ENCODE measurements around the gene CD163. TPM values are rescaled to one million over a fixed set of nuclear protein-coding genes. Genes with fewer than 3 reads are reported as not detected.
A peak's percentile ranks its signal among the peaks of the same experiment; 100 is the strongest.
"Not testable (repeated sequence)": the region's sequence is repeated elsewhere in the genome, so short reads cannot be mapped to it uniquely, and the experiment has no call there.

CD163 gene
- polyA plus RNA-seq, 4 donors = 7.3 to 11.1 (median 8.9) TPM

- no peak for DNase-seq (ENCODE audit: low read depth in 4 of 4, low spot score in 2 of 4)
Observed at GRCh38 chr12:7451756-7452155, 51.8 kb downstream of the CD163 start.

GRCh38 chr12:7450667-7451066 is 52.9 kb downstream of the CD163 start:
- DNase-seq (ENCODE audit: low read depth in 4 of 4, low spot score in 2 of 4) = no peak

- no peak for DNase-seq (ENCODE audit: low read depth in 4 of 4, low spot score in 2 of 4)
Observed at GRCh38 chr12:7448099-7448498, 55.5 kb downstream of the CD163 start.

- DNase-seq (ENCODE audit: low read depth in 4 of 4, low spot score in 2 of 4) = no peak
Observed at GRCh38 chr12:7444537-7444936, 59.0 kb downstream of the CD163 start.

- DNase-seq (ENCODE audit: low read depth in 4 of 4, low spot score in 2 of 4) = no peak
Observed at GRCh38 chr12:7444076-7444475, 59.5 kb downstream of the CD163 start, which contains the start of gene CD163L1. Gene CD163L1 (minus strand): TSS chr12:7444153. CDS start chr12:7444127, 26 bp downstream.

GRCh38 chr12:7441216-7441615 is 62.4 kb downstream of the CD163 start:
- DNase-seq (ENCODE audit: low read depth in 4 of 4, low spot score in 2 of 4) = no peak

GRCh38 chr12:7439579-7440505 is 63.7 kb downstream of the CD163 start:
- peak in 3 of 4 donors; percentile 12 to 16 (median 15) for DNase-seq (ENCODE audit: low read depth in 4 of 4, low spot score in 2 of 4)

GRCh38 chr12:7438291-7438995 is 65.1 kb downstream of the CD163 start:
- not testable (repeated sequence) for DNase-seq (ENCODE audit: low read depth in 4 of 4, low spot score in 2 of 4)

GRCh38 chr12:7437494-7437893 is 66.1 kb downstream of the CD163 start:
- DNase-seq (ENCODE audit: low read depth in 4 of 4, low spot score in 2 of 4) = not testable (repeated sequence)

- no peak for DNase-seq (ENCODE audit: low read depth in 4 of 4, low spot score in 2 of 4)
Observed at GRCh38 chr12:7434670-7435069, 68.9 kb downstream of the CD163 start.

GRCh38 chr12:7433276-7433822 is 70.2 kb downstream of the CD163 start:
- DNase-seq (ENCODE audit: low read depth in 4 of 4, low spot score in 2 of 4) = no peak

GRCh38 chr12:7431993-7432685 is 71.4 kb downstream of the CD163 start:
- DNase-seq (ENCODE audit: low read depth in 4 of 4, low spot score in 2 of 4) = no peak

Other genes with a start within 250 kb of the CD163 start
- gene ACSM4, start 199.7 kb downstream of the CD163 start, polyA plus RNA-seq (ENCODE audit: insufficient read length in 4 of 4) = not detected
- gene CD163L1, start 59.6 kb downstream of the CD163 start, polyA plus RNA-seq (ENCODE audit: insufficient read length in 4 of 4) = 1 to 10 TPM; 2.3 to 3.0 (median 2.4) TPM
- not detected for gene APOBEC1, start 162.1 kb upstream of the CD163 start, polyA plus RNA-seq (ENCODE audit: insufficient read length in 4 of 4)
- 1 to 10 TPM in 1 of 4 donors, under 1 TPM in 3; 0.33 to 1.6 (median 0.56) TPM for gene GDF3, start 192.0 kb upstream of the CD163 start, polyA plus RNA-seq (ENCODE audit: insufficient read length in 4 of 4)
- gene DPPA3, start 207.7 kb upstream of the CD163 start, polyA plus RNA-seq (ENCODE audit: insufficient read length in 4 of 4) = not detected
- under 1 TPM in 3 of 4 donors, not detected in 1; 0.16 to 0.21 (median 0.16) TPM for gene CLEC4C, start 243.6 kb upstream of the CD163 start, polyA plus RNA-seq (ENCODE audit: insufficient read length in 4 of 4)